RWPE1 (cell line): ENCODE results near the gene GFER.
"Not testable (repeated sequence)": the region's sequence is repeated elsewhere in the genome, so short reads cannot be mapped to it uniquely, and the experiment has no call there.

ENCODE experiments used
- CTCF ChIA-PET: fragments of 350-600 bp; sonication (Branson Sonifier 250); formaldehyde crosslinking; extraction: SDS; loops from one replicate; lab custom pipeline; 2021; lab: Yijun Ruan, JAX
- POLR2A ChIA-PET: fragments of 400-600 bp; formaldehyde crosslinking; extraction: SDS; loops from one replicate; lab custom pipeline; 2020; ENCODE audit warnings: antibody characterized with exemption; ENCODE audit not compliant: low non-redundant PET; lab: Yijun Ruan, JAX
- DNase-seq: peaks from one replicate; pipeline ENCODE4 v3.0.0; 2012; ENCODE audit warnings: low spot score
- H3K27ac ChIP-seq: fragments of 450-650 bp; 2 replicates; pipeline ENCODE4 v1.5.1; 2017
- TF ChIP-seq, protein P1 (sequence below): fragments of 450-650 bp; conservative IDR thresholded peaks from 2 replicates; pipeline ENCODE4 v1.5.1; 2017; ENCODE audit warnings: low read depth, mild to moderate bottlenecking

GFER gene

DNA sequence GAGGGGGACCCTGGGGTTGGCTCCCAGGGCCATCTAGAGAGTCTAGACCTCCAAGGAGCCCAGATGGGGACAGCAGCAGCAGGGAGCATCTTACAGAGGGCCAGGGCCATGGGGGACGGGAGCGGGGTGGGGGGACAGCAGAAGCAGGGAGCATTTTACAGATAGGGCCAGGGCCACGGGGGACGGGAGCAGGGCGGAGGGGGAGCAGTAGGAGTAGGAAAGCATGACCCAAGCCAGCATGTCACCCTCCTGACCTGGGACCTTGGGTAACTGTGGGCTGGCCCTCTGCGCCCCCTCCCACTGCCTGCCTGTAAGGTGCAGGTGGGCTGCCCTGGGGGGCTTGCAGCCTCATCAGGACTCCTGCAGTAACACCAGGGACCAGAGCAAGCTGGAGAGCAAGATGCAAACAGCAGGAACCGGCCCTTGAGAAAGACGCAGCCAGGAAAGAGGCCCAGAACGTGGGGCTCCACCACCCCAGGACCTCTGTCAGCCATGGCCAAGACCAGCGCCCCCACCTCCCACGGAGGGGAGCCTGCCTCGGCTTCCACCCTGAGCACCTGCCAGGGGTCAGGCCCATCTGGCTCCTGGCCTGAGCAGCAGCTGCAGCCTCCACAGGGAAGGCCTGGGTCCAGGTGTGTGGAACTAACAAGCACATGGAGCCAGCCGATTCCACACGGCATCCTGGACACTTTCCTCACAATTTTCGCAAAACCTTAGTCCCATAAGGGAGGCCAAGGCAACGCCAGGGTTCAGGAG is 23.3 kb downstream of the GFER start:
- DNase-seq = no peak
- ChIA-PET CTCF (interaction anchor here (0.6 kb wide), 3 partner anchors 14 to 58 kb away, joined by 3 read pairs; no protein-coding TSS in a partner anchor), POLR2A (interaction anchor here (0.6 to 1.2 kb wide), 3 partner anchors 14 to 148 kb away, joined by 3 to 8 read pairs (median 3); partner anchors contain the start of genes RPS2 and TRAF7)
- TF ChIP-seq, protein P1, sequence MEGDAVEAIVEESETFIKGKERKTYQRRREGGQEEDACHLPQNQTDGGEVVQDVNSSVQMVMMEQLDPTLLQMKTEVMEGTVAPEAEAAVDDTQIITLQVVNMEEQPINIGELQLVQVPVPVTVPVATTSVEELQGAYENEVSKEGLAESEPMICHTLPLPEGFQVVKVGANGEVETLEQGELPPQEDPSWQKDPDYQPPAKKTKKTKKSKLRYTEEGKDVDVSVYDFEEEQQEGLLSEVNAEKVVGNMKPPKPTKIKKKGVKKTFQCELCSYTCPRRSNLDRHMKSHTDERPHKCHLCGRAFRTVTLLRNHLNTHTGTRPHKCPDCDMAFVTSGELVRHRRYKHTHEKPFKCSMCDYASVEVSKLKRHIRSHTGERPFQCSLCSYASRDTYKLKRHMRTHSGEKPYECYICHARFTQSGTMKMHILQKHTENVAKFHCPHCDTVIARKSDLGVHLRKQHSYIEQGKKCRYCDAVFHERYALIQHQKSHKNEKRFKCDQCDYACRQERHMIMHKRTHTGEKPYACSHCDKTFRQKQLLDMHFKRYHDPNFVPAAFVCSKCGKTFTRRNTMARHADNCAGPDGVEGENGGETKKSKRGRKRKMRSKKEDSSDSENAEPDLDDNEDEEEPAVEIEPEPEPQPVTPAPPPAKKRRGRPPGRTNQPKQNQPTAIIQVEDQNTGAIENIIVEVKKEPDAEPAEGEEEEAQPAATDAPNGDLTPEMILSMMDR = no peak
- peak overlapping the region; percentile 98 for H3K27ac ChIP-seq

DNA sequence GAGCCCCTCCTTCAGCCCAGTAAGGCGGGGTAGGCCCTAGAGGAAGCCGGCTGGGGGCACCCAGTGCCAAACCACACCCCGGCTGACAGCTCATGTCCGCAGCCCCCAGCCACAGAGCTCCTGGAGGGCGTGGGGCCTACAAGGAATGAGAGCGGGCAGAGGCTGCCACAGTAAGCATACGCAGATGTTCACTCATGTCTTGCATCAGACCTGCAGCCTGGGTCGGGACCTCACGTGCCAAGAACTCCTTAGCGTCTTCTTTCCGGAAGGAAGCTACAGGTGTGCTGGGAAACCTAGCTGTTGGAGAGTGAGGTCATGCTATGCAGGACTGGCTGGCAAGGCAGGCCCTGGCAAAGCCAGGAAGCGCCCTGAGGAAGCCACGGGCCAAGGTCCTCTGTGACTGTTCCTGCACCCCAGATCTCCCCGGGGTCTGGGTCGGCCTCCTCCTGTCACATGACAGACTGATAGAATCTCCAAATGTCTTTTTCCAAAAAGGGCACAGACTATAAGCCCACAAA is 24.1 kb downstream of the GFER start:
- peak; percentile 88 for DNase-seq
- H3K27ac ChIP-seq = peak overlapping the region; percentile 98
- TF ChIP-seq, protein P1 = no peak
- POLR2A ChIA-PET = interaction anchor here (0.6 to 1.2 kb wide), 6 partner anchors 13 to 147 kb away, joined by 3 to 8 read pairs (median 3); partner anchors contain the start of genes RPS2 and TRAF7
- CTCF ChIA-PET = interaction anchor here (0.6 kb wide), 1 partner anchor 40 kb away, joined by 3 read pairs; no protein-coding TSS in a partner anchor

DNA sequence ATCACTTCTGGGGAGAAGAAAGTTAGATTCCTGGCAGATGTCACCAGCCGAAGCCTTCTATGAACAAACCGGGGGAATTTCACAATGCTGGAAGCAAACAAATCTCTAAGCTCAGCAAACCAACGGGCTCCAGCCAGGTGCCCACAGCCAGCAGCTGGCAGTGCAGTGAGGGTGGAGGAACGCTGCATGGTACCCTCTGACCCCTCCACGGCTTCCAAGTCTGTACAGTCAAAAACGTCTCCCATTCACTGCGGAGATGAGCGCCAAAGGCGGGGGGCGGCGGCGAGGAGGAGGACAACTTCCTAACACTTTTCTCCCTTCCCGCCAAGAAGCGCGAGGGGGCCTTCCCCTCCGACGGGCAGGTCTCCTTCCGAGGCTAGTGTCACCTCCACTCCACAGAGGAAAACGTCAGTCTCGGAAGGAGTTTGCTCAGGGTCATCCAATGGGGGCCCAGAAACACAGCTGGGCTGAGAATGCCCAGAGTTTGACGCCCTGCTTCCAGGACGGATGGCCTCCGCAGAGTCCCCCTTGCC is 24.7 kb downstream of the GFER start:
- no peak for DNase-seq
- ChIA-PET POLR2A (interaction anchor here (0.5 to 1.2 kb wide), 6 partner anchors 14 to 147 kb away, joined by 3 to 8 read pairs (median 3); partner anchors contain the start of genes NTHL1, RPS2, TRAF7 and TSC2), CTCF (interaction anchor here (0.6 kb wide), 1 partner anchor 41 kb away, joined by 4 read pairs; no protein-coding TSS in a partner anchor)
- TF ChIP-seq, protein P1 = no peak
- H3K27ac ChIP-seq = peak overlapping the region; percentile 98

DNA sequence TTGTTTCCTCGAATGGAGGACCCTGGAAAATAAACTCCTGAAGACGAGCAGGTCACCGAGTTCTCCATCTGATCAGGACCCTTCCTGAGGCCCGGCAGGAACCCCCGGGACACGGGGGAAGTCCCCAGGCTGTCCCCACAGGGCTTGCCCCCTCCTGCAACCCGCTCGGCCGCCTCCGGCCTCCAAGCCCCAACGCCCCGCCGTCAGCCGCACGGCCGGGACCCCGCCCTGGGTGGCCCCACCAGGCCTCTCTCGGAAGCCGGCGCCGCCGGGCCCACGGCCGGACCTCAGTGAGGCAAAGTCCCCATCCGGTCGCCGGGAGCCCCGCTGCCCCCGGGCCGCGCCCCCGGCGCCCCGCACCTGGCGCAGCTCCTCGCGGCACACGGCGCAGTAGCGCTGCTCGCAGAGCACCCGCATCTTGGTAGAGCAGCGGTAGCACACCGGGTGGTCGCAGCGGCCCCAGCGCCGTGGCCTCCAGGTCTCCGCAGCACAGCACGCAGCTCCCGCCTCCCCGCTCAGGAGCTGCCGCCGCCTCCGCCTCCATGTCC is 25.2 kb downstream of the GFER start:
- POLR2A ChIA-PET = interaction anchor here (0.5 kb wide), 1 partner anchor 39 kb away, joined by 3 read pairs; the partner anchor contains the start of genes NTHL1 and TSC2
- DNase-seq = no peak
- TF ChIP-seq, protein P1 = no peak
- CTCF ChIA-PET = interaction anchor here (0.6 kb wide), 1 partner anchor 42 kb away, joined by 4 read pairs; no protein-coding TSS in a partner anchor
- H3K27ac ChIP-seq = peak overlapping the region; percentile 98

DNA sequence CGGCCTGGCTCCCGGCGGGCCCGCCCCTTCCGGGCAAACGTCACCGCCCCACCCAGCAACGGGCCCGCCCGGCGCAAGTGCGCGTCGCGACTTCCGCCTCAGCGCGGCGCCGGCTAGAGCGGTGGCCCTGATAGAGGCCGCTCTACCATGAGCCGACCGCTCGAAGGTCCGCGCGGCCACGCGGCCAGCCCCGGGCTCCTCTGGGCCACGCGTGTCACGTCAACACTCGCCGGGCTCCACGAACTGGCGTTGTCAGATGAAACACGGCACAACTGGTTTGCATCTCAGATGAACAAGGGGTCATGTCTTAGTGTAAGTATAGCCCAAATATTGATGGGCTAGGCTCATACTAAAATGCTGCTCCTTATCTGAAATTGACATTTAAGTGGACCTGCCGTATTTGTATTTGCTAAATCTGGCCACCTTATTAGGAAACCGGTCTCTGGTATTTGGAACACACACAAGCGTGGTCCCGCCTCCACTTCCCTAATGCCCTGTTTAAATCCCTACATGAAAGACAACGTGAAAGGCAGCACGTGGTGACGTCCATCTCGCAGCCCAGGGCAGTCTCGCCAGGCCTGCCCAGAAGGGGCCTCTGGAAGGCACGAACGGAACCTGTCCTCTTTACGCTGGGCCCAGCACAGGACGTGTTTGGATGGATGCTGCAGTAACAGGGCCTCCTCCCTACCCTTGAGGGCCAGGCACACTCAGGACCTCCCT is 26.0 kb downstream of the GFER start, which contains the start of gene ZNF598:
TSS of gene ZNF598 (minus strand) at position 31 of the 720 bp plus-strand sequence.
- TF ChIP-seq, protein P1 = no peak
- ChIA-PET CTCF (no interaction called here), POLR2A (no interaction called here)
- H3K27ac ChIP-seq = peak within 1 kb of the TSS; percentile 98
- DNase-seq = peak; percentile 81

DNA sequence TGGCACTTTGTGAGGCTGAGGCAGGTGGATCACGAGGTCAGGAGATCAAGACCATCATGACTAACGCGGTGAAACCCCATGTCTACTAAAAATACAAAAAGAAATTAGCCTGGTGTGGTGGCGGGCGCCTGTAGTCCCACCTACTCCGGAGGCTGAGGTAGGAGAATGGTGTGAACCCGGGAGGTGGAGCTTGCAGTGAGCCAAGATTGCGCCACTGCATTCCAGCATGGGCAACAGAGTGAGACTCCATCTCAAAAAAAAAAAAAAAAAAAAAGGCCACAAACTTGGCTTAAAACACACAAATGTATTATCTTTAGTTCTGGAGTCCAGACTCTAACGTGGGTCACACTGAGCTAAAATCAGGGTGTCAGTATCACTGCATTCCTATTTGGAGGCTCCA is 27.7 kb downstream of the GFER start:
- peak overlapping the region; percentile 98 for H3K27ac ChIP-seq
- CTCF ChIA-PET, DNase-seq: not testable (repeated sequence)
- POLR2A ChIA-PET = interaction anchor here (0.7 to 1.2 kb wide), 2 partner anchors 64 to 144 kb away, joined by 3 to 5 read pairs; partner anchors contain the start of gene TRAF7
